ENCODE measurements around the gene SDR42E1.
"Not testable (repeated sequence)": the region's sequence is repeated elsewhere in the genome, so short reads cannot be mapped to it uniquely, and the experiment has no call there.

The SDR42E1 gene

DNA sequence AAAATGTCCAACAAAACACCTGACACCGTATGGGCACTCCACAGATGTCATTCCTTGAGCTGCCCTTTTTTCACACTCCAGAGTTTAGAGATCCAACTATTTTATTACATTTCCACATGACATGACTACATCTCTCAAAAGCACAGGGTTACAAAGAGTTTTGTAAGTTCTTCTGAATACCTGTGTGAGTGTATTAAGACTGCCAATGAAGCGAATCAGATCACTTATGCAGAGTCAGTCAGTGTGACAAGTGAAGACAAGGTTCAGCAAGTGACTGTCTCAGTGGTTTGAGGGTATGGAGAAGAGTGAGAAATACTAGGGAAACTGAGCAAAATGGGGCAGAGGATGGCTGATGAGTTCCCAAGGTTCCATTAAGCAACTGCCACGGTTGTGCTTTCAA is 8.4 kb downstream of the SDR42E1 start:
- no peak for DNase-seq

DNA sequence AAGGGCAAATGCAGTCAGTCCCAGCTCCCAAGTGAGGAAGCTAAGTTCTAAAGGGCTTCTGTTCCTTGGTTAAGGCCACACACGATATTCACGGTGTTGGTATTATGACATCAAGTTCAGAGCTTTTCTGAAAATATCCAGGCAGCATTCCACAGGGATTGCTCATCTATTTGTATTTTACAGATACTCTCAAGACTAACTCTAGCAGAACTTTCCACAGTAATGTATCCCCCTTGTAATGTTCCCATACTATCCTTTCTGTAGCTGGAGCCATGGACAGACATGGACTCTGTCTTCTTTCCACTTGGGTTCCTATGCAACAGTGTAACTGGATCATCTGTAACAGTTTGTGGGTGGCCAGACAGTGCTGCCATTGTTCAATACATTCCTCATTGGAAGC is 13.5 kb downstream of the SDR42E1 start:
- DNase-seq, result no peak

DNA sequence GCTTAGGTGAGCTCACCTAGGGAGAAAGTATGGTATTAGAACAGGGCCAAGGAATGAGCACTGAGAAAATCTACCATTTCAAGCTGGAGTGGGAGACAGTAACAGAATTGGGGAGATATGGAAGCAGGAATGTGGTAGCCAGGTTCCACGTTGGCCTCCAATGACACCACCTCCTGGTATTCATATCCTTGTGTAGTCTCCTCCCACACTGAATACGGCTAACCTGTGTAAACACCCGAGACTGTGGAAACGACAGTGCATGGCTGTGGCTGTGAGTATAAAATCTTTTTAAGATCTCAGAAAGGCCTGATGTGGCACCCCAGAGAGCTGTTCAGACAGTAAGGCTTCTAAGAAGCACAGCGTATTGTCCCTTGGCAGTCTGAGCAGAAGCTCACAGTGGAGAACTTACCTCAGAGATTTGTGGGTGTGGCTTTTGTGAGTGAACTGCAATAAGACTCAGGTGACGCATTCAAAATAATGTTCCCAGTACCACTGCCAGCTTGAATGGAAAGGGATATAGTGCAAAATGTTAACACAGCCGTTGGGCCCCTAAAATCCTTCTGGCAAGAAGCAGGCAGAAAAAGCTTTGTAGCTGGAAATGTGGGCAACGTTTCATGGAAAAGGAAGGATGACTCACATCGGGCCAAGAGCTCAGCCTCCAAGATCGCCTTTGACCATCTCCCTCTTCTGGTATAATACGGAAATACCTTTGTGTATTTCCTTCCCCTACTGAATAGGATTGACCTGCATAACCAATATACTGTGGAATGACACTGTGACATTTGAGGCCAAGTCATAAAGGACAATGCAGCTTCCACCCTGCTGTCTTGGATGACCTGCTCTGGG is 14.4 kb downstream of the SDR42E1 start:
- DNase-seq, result no peak

DNA sequence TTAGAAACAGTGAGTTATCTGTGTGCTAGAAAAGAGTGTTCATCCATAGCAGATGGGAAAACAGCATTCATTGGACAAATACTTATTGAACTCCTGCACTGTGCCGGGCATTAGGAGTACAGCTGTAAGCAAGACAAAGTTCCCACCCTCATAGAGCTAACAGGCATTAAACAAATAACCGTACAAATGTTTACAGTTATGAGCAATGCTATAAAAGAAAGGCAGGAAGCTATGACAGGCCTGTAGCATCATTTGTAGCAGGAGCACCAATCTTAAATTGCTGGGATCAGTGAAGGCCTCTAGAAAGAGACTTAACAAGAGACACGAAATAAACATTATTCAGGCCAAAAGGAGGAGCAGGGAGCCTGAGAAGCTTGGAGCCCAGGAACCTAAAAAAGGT is 15.6 kb downstream of the SDR42E1 start:
- DNase-seq, result no peak

DNA sequence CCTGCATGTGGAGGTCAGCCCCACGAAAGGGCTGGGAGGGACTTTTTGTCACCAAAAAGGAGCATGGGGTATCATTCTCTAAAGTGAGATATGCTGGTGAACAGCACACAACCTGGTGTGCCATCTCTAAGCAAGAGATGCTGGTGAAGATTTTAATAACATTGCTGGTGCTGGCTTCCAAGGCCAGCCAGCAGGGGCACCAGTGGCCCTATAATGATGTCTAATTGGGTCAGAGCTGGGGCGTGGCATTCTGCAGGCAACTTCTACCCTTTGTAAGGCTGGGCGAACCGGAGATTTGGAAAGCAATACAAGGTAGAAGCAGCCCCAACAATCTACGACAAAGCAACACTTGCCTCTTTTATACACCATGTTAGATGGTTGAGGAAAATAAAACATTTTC is 16.8 kb downstream of the SDR42E1 start:
- peak in 1 of 2 experiments; percentile 10 for DNase-seq

DNA sequence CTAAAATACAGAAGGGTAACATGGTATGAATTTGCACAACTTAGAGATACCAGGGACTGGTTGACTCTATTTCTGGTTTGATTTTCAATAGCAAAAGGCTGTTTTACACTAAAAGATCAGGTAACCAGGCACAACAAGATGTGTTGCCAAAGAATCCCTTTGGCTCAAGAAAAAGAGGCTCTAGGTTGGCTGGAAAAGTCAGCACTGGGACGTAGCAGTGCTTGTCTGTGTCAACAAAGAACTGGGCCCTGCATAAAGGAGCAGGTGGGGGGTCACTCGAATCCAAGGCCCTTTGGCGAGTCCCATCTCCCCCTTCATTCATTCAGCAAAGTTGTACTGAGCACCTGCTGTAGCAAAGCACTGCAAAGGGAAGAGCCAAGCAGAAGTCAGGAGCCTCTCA is 18.4 kb downstream of the SDR42E1 start:
- no peak for DNase-seq

DNA sequence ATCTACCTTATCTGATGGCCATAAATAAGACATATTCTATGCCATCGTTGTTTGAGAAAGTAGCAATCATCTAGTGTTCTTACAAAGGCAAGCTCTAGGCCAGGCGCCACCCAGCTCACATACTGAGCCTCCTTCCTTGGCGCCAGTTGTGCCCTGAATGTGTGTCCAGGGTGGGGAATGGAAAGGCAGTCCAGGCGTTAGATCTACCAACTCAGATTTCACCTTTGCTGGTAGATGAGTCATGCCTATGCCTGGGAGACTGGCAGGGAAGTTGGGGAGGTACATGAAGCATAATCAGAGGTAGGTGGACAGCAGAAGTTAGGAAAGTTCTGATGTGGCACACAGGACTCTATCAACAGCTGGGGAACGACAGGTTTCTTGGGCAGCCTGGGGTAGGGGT is 23.6 kb downstream of the SDR42E1 start:
- DNase-seq, result no peak

DNA sequence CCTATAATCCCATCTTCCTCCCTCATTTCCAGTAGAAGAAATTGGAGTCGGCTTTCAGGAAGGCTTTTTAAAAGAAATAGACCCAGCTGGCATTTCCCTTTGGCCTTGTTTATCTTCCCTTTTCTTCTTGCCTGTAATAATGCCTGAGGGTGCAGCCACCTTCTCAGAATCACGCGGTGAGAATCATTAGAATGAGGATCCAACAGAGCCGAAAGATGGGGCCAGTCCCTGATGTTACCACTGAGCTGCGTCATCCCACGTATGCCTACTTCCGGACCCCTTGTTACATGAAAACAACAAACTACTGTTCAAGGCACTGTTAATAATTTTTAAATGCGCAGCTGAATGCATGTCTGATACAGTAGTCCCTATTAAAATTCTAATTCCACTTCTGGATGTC is 24.1 kb downstream of the SDR42E1 start:
- no peak for DNase-seq

DNA sequence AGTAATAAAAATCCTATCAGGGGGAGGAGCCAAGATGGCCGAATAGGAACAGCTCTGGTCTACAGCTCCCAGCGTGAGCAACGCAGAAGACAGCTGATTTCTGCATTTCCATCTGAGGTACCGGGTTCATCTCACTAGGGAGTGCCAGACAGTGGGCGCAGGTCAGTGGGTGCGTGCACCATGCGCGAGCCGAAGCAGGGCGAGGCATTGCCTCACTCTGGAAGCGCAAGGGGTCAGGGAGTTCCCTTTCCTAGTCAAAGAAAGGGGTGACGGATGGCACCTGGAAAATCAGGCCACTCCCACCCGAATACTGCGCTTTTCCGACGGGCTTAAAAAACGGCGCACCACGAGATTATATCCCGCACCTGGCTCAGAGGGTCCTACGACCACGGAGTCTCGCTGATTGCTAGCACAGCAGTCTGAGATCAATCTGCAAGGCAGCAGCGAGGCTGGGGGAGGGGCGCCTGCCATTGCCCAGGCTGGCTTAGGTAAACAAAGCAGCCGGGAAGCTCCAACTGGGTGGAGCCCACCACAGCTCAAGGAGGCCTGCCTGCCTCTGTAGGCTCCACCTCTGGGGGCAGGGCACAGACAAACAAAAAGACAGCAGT is 33.8 kb downstream of the SDR42E1 start:
- not testable (repeated sequence) for DNase-seq

DNA sequence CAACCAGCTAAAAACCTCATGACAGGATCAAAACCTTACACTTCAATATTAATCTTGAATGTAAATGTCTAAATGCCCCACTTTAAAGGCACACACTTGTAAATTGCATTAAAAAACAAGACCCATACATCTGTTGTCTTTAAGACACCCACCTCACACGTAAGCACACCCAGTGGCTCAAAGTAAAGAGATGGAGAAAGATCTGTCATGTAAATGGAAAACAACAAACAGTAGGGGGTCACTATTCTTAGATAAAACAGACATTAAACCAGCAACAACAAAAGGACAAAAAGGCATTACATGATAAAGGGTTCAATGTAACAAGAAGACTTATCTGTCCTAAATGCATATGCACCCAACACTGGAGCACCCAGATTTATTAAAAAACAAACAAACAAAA is 35.6 kb downstream of the SDR42E1 start:
- no peak for DNase-seq

DNA sequence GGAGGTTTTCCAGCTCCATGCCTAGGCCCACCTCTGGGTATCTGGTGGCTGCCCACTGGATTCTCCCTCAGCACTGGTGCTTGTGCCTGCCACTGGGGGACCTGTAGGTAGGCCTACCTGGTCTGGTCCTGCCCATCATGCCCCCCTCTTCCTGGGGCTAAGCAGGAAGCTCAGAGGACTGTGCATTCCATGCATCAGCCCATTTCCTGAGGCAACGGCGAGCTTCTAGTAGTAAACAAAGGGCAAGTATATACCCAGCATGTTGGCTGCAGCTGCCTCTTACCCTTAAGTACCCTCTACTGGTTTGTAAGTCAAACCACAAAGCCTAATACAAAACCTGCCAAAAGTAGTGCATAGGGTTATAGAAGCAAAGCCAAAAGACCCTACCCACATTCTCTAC is 37.5 kb downstream of the SDR42E1 start:
- no peak for DNase-seq

DNA sequence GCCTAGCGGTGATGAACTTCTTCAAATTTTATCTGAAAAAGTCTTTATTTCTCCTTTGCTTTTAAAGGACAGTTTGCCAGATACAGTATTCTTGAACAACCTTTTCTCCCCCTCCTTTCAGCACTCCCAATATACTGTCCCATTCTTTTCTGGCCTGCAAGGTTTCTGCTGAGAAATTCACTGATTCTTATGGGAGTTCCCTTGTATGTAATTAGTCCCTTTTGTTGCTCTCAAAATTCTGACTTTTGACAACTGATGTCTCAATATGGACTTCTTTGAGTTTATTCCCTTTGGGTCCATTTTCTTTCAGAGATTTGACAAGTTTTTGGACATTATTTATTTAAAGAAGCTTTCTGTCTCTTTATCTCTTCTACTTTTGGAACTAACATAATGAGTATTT is 39.4 kb downstream of the SDR42E1 start:
- DNase-seq, result no peak

DNA sequence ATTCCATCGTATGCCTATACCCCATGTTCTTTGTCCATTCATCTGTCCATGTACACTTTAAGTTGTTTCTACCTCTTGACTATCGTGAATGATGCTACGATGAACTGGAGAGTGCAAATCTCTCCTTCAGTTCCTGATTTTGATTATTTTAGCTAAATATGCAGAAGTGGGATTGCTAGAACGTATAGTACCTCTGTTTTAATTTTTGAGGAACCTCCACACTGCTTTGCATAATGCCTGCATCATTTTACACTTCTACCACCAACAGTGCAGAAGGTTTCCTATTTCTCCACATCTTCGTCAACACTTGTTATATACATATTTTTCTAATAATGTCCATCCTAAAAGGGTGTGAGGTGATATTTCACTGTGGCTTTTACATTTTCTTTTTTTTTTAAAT is 43.9 kb downstream of the SDR42E1 start:
- no peak for DNase-seq

DNA sequence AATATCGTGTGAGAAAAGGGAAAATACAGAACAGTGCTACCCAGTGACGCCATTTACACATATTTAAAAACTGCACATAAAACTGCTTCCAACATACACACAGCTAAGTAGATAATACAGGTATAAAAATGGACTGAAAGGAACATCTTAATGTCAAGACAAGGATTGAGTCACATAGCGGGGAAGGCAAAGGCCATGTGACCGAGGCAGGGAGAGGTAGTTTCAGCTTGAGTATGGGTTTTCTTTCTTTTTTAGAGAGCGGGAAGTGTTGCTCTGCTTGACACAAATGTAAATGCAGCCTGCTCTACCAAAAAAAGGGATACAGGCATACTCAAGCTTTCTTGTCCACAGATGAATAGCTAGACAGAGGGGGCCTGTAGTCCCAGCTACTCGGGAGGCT is 46.5 kb downstream of the SDR42E1 start:
- DNase-seq, result no peak

DNA sequence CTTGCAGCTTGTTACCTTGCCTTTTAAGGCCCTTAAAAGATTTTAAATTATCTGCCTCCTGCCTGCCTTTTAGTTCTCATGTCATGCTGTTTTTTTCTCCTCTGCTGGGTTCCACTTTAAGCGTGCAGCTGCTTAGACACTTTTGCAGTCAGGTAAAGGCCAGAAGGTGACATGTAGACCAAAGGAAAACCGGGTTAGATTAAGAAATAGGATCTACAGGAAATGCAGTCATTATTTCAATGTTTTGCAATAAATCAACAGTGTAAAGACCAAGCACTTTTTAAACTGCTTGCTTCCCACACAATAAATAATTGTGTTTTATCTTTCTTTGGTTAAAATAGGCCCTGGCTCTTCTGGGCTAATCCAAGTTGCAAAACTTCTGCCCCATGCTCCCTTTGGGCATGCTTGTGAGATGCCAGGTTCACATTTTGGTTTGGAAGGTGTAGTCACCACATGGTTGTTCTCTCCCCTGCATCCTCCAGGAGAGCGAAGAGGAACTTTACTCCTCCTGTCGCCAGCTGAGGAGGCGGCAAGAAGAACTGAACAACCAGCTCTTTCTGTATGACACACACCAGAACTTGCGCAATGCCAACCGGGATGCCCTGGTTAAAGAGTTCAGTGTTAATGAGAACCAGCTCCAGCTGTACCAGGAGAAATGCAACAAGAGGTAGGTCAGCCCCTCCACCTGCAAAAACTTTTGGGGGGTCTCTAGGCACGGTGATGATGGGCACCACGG is 54.9 kb downstream of the SDR42E1 start:
- DNase-seq, result no peak

DNA sequence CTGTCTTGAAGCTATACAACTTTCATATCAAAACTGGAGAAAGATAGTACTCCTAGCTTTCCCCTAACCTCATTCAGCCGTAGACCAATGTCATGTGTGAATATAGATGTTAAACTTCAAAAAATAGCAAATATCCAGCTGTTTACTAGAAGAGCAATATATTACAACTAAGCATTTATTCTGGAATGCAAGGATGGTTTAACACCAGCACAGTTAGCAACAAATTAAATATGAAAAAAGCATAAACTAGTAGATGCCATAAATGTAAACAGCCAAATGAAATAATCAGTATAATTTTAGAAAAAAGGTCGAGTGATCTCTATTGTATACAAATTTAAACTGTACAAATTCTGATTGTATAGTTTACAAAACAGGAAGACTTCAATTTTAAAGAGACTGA is 59.7 kb downstream of the SDR42E1 start:
- DNase-seq, result no peak

DNA sequence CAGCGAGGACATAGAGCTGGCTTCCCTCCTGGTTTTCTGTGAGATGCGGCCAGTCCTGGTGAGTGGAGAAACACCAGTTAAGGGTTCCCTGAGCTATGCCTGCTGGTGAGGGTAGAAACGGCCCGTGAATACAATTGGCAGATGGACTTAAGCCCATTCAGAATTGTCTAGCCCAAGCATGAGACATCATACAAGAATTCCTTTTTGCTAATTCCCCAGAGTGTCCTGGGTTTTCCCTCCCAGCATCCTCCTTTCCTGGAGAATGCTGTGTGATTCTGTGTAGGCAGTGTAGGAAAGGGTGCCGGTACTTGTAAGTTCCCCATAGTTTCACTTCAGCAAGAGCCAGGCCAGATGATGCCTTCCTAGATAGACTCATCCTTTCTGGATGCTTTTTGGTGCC is 65.1 kb downstream of the SDR42E1 start:
- DNase-seq, result no peak

DNA sequence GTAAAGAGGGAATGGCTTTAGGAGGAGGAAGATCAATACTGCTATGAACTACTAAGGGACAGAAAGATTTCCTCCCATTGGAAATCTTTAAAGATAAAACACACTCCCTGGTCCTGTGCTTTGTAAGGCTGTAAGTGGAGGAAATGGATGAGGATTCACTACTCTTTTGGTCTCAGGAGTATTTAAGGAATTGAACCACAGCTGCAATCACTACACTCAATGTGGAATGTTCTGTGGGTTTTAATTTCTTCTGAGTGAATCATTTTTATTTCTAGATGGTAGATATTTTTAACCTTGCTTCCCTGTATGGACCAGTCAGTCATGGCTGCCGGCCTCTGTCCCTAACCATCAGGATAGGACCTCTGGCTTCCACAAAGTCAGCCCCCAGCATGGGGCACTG is 65.6 kb downstream of the SDR42E1 start:
- DNase-seq, result no peak

DNA sequence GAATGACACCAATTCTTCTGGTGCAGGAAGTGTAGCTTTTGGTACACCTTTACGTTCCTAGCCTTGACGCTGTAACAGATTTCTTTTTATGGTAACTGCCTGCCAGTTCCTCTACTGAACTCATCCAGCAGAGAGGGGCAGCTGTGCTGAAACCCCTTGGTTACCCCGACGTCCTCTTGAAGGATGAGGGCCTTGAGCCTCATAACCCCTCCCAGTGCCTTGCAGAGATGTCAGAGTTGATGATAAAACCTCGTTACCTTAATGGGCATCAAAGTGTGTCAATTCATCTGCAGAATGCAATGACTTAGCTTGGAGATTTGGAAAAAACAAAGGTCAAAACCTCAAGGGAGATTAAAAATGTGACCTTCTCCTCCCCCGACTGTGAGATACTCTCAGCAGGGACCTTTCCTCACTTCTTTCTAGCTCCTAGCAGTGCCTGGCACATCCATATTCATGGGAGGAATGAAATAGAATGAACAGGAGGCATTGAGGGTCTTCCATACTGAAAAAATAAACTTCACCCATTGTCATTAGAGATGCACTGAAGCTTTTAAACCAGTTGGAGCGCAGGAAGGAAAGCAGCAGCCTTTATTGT is 69.2 kb downstream of the SDR42E1 start:
- no peak for DNase-seq

DNA sequence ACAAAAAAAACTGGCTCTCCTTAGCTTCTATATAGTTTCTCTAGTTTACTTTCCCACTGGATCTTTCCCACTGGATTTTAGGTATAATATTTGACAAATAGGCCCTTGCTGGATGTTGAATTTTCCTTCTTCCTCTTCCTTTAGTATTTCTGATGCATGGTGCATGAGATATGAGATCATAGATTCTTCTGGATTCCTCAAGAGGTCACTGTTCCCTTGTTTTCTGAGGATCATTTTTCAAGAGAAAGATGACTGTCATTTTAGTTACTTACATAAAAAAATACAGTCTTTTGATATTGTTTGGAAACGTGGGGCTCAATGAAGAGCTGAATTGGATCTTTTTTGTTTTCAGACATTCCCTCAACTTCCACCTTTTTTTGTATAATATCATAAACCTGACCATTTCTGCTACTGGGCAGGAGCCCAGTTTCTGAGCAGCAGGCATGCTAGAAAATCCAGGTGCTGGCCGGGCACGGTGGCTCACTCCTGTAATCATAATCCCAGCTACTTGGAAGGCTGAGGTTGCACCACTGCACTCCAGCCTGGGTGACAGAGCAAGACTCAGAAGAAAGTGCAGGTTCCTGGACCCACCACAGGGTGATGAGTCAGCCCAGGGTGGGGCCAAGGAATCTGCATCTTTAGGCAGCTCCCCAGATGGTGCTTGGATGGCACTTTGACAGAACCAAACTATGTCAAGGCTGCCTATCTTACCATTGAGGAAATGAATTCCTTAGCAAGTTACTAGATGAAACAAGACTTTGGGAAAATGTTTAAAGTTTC is 70.3 kb downstream of the SDR42E1 start:
- DNase-seq, result no peak

DNA sequence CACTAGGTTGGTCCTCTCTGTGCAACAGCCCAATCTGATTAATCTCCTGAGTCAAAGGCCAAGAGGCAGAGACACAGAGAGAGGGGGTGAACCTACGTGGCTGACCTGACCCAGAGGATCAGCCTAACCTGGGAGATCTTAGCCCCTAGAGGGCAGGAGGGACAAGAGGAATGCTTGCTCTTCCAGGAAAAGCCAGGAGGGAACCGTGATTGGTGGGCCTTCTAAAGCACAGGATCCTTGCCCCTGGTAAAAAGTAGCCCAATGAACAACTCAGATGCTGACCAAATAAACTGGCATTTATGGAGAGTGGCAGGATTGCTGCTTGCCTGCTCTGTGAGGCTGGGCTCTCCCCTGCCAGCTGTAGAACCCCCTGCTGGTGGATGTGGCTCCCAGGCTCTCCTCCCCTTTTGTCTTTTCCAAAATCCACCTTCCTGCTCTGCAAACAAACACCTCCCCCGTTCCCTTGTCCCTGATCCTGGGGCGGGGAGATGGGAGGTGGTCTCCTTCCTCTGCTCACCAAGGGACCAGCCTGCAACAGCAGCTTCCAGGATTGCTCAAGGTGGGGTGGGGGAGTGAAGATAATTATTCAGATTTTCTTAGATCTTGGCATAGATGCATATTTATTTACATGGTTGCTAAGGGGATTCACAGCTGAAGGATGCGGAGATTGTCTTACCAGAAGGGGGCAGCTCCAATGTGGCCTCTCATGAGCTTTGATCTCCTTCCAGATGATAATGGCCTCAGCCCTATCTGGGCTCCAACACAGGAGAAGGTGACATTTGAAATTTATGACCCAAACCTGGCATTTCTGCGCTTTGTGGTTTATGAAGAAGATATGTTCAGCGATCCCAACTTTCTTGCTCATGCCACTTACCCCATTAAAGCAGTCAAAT is 71.9 kb downstream of the SDR42E1 start:
- DNase-seq, result no peak
